Upper lobe of left lung (tissue), 4 donors: ENCODE results near the gene ROBO1.

Source experiments
- EP300 ChIP-seq, 4 donors: sonication (generic); formaldehyde crosslinking; IDR thresholded peaks; one replicate each; pipeline ENCODE4 v1.5.1; 2017; ENCODE audit warnings: antibody characterized with exemption in 4 of 4, control low read depth in 2 of 4
- POLR2AphosphoS5 ChIP-seq, 2 donors: sonication (generic); formaldehyde crosslinking; IDR thresholded peaks; one replicate each; pipeline ENCODE4 v1.5.1; 2017; ENCODE audit warnings: antibody characterized with exemption in 2 of 2
- TF ChIP-seq, protein P1 (sequence below), 6 experiments: fragments of 450-650 bp in 4 of 6; fragments of 200-600 bp in 2 of 6; sonication (generic) in 2 of 6; IDR thresholded peaks; one replicate each; pipeline ENCODE4 v1.5.1; 2016 to 2019; ENCODE audit warnings: antibody characterized with exemption in 6 of 6

DNA sequence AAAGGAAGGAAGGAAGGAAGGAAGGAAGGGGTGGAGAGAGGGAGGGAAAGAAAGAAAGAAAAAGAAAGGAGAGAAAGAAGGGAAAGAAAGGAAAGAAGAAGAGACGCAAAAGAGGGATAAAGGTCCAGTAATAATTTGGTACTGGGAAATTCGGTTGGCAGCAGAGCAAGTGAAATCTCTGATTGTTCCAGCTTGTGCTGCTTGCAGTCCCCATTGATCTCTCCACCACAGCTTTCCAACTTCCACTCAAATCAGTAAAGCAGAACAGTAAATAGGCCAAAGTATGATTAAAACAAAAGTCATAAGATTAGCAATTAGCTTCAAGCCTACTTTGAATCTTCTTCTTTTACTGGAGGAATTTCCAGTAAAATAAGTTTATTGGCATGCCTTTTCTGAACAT, 357.2 kb downstream of the ROBO1 start:
- TF ChIP-seq POLR2AphosphoS5 (IDR thresholded peaks at IDR 0.05): no peak
- TF ChIP-seq, protein P1, sequence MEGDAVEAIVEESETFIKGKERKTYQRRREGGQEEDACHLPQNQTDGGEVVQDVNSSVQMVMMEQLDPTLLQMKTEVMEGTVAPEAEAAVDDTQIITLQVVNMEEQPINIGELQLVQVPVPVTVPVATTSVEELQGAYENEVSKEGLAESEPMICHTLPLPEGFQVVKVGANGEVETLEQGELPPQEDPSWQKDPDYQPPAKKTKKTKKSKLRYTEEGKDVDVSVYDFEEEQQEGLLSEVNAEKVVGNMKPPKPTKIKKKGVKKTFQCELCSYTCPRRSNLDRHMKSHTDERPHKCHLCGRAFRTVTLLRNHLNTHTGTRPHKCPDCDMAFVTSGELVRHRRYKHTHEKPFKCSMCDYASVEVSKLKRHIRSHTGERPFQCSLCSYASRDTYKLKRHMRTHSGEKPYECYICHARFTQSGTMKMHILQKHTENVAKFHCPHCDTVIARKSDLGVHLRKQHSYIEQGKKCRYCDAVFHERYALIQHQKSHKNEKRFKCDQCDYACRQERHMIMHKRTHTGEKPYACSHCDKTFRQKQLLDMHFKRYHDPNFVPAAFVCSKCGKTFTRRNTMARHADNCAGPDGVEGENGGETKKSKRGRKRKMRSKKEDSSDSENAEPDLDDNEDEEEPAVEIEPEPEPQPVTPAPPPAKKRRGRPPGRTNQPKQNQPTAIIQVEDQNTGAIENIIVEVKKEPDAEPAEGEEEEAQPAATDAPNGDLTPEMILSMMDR (IDR thresholded peaks at IDR 0.05): no peak
- no peak for TF ChIP-seq EP300 (IDR thresholded peaks at IDR 0.05)
